ENCODE data around the gene UBE2R2.

GRCh38 chr9:33795281-33795680 lies 21.7 kb upstream of the UBE2R2 start, which contains the start of gene PRSS3:
- no peak for TF ChIP-seq CTCF (IDR thresholded peaks at IDR 0.05)
- TF ChIP-seq POLR2AphosphoS5 (IDR thresholded peaks at IDR 0.05) = no peak
- TF ChIP-seq EP300 (IDR thresholded peaks at IDR 0.05) = no peak

Data from upper lobe of left lung (tissue), 4 donors.